Activated CD4-positive, alpha-beta T cell treated with anti-CD3 and anti-CD28 coated beads for 48 hours (primary cell): ENCODE results near the gene ZNF469.

Experiments used
- DNase-seq: peaks from one replicate; pipeline ENCODE4 v3.0.0-alpha.2; 2020

ZNF469 gene

GRCh38 chr16:88346680-88347505 is 35.9 kb upstream of the ZNF469 start:
- no peak for DNase-seq

GRCh38 chr16:88347656-88348376 is 34.9 kb upstream of the ZNF469 start:
- peak; percentile 25 for DNase-seq

- DNase-seq: no peak
Measured at GRCh38 chr16:88348377-88349152, 34.2 kb upstream of the ZNF469 start.

- no peak for DNase-seq
Measured at GRCh38 chr16:88349153-88349902, 33.4 kb upstream of the ZNF469 start.

GRCh38 chr16:88349903-88350900 is 32.6 kb upstream of the ZNF469 start:
- DNase-seq: no peak

GRCh38 chr16:88350922-88351321 is 31.8 kb upstream of the ZNF469 start:
- no peak for DNase-seq

- no peak for DNase-seq
Measured at GRCh38 chr16:88351491-88352101, 31.2 kb upstream of the ZNF469 start.

GRCh38 chr16:88352261-88353200 is 30.2 kb upstream of the ZNF469 start:
- DNase-seq: no peak

GRCh38 chr16:88353232-88353631 is 29.5 kb upstream of the ZNF469 start:
- DNase-seq: no peak

- DNase-seq: no peak
Measured at GRCh38 chr16:88353691-88354090, 29.1 kb upstream of the ZNF469 start.

- DNase-seq: no peak
Measured at GRCh38 chr16:88354229-88355092, 28.3 kb upstream of the ZNF469 start.

- DNase-seq: no peak
Measured at GRCh38 chr16:88355093-88355388, 27.7 kb upstream of the ZNF469 start.

- DNase-seq: no peak
Measured at GRCh38 chr16:88355389-88356123, 27.2 kb upstream of the ZNF469 start.

GRCh38 chr16:88356124-88356726 is 26.5 kb upstream of the ZNF469 start:
- no peak for DNase-seq

GRCh38 chr16:88356727-88357199 is 26.0 kb upstream of the ZNF469 start:
- DNase-seq: no peak

- no peak for DNase-seq
Measured at GRCh38 chr16:88357317-88358022, 25.3 kb upstream of the ZNF469 start.

- DNase-seq: no peak
Measured at GRCh38 chr16:88358023-88358420, 24.7 kb upstream of the ZNF469 start.
